HCT116 (cell line): ENCODE results near the gene ZDHHC19. TPM values are rescaled to one million over a fixed set of nuclear protein-coding genes. Genes with fewer than 3 reads are reported as not detected.

Source experiments
- ATAC-seq: fragments of 200-7000 bp; cut with Tn5 transposase; 2 replicates; pipeline ENCODE4 v1.9.1; 2020; ENCODE audit warnings: mild to moderate bottlenecking, moderate library complexity
- BruUV-seq: library from RNA; stranded (reverse); fragments of 400-500 nt; replicated peaks from 2 replicates; lab custom pipeline; 2021; lab: Mats Ljungman, UMichigan
- CTCF ChIA-PET: fragments of 300-600 bp; sonication (Branson Sonifier 250); formaldehyde crosslinking; loops from one replicate; lab custom pipeline; 2021; ENCODE audit warnings: antibody characterized with exemption; lab: Charles Lee
- POLR2A ChIA-PET: fragments of 300-600, 350-600 bp; sonication (Branson Sonifier 250); formaldehyde crosslinking; loops from one replicate; lab custom pipeline; 2021; ENCODE audit warnings: antibody characterized with exemption; lab: Charles Lee
- RAD21 ChIA-PET, 2 experiments: fragments of 300-600 bp; sonication (Branson Sonifier 250); formaldehyde crosslinking; loops; one replicate each; lab custom pipeline; 2023; ENCODE audit warnings: low total read pairs in 2 of 2; ENCODE audit not compliant: uncharacterized antibody in 2 of 2, unreplicated experiment in 2 of 2, low non-redundant PET in 1 of 2; lab: Charles Lee
- DNase-seq: peaks from one replicate; pipeline ENCODE4 v3.0.0-alpha.2; 2010; ENCODE audit warnings: low read depth, low spot score
- H2AFZ ChIP-seq: fragments of 200-600 bp; shearing (Covaris generic), sonication (generic); 2 replicates; pipeline ENCODE4 v1.6.1; 2017; ENCODE audit warnings: low read depth, mixed run types, mixed read lengths, antibody characterized with exemption, low read length; ENCODE audit not compliant: poor library complexity, severe bottlenecking
- H3K27ac ChIP-seq: 2 replicates; pipeline ENCODE4 v1.5.1; 2012; ENCODE audit warnings: low read depth, low read length
- H3K27me3 ChIP-seq: fragments of 200-600 bp; sonication (generic); 2 replicates; pipeline ENCODE4 v1.6.1; 2016; ENCODE audit warnings: mixed run types, low read length, mixed read lengths; ENCODE audit not compliant: insufficient read depth
- H3K36me3 ChIP-seq, 2 experiments: fragments of 200-500 bp in 1 of 2; fragments of 200-600 bp in 1 of 2; sonication (Bioruptor generic) in 1 of 2; sonication (generic) in 1 of 2; 2 replicates each; pipeline versions ENCODE4 v1.5.1 to v1.6.1; 2014 to 2016; ENCODE audit warnings: low read length in 2 of 2, inconsistent platforms in 1 of 2, mixed read lengths in 1 of 2, mixed run types in 1 of 2; ENCODE audit not compliant: insufficient read depth in 2 of 2, control insufficient read depth in 1 of 2
- H3K4me1 ChIP-seq, 2 experiments: fragments of 200-600 bp in 1 of 2; sonication (generic) in 1 of 2; 2 replicates each; pipeline versions ENCODE4 v1.5.1 to v1.6.1; 2012 to 2017; ENCODE audit warnings: low read length in 2 of 2, inconsistent platforms in 1 of 2, mild to moderate bottlenecking in 1 of 2, mixed read lengths in 1 of 2, mixed run types in 1 of 2, moderate library complexity in 1 of 2; ENCODE audit not compliant: insufficient read depth in 2 of 2, control insufficient read depth in 1 of 2
- H3K4me2 ChIP-seq: fragments of 200-600 bp; sonication (generic); 2 replicates; pipeline ENCODE4 v1.6.1; 2017; ENCODE audit warnings: mixed run types, low read length, mixed read lengths
- H3K4me3 ChIP-seq, 2 experiments: fragments of 200-600 bp in 1 of 2; sonication (generic) in 1 of 2; replicated peaks in 1 of 2; 2 replicates each; pipeline ENCODE4 v1.5.1; 2011 to 2016; ENCODE audit warnings: low read length in 2 of 2, control low read depth in 1 of 2, low read depth in 1 of 2, mild to moderate bottlenecking in 1 of 2, mixed read lengths in 1 of 2, mixed run types in 1 of 2
- H3K79me2 ChIP-seq: fragments of 200-600 bp; sonication (generic); 2 replicates; pipeline ENCODE4 v1.6.1; 2017; ENCODE audit warnings: mild to moderate bottlenecking, mixed run types, low read length, moderate library complexity, mixed read lengths; ENCODE audit not compliant: insufficient read depth
- H3K9ac ChIP-seq: fragments of 200-600 bp; sonication (generic); 2 replicates; pipeline ENCODE4 v1.6.1; 2016; ENCODE audit warnings: low read length, mixed read lengths
- H3K9me2 ChIP-seq: fragments of 200-600 bp; sonication (generic), shearing (Covaris generic); 2 replicates; pipeline ENCODE4 v1.6.1; 2017; ENCODE audit warnings: mixed run types, mild to moderate bottlenecking, moderate library complexity; ENCODE audit not compliant: insufficient read depth
- H3K9me3 ChIP-seq, 2 experiments: fragments of 200-500 bp in 1 of 2; fragments of 200-600 bp in 1 of 2; sonication (Bioruptor generic) in 1 of 2; sonication (generic) in 1 of 2; 2 replicates each; pipeline ENCODE4 v1.6.1; 2014 to 2017; ENCODE audit warnings: low read length in 2 of 2, mixed read lengths in 2 of 2, inconsistent platforms in 1 of 2, low read depth in 1 of 2, mild to moderate bottlenecking in 1 of 2, mixed run types in 1 of 2, moderate library complexity in 1 of 2; ENCODE audit not compliant: control insufficient read depth in 1 of 2, insufficient read depth in 1 of 2
- H4K20me1 ChIP-seq: fragments of 200-600 bp; sonication (generic), shearing (Covaris generic); 2 replicates; pipeline ENCODE4 v1.6.1; 2017; ENCODE audit warnings: mixed run types, mild to moderate bottlenecking, moderate library complexity; ENCODE audit not compliant: insufficient read depth
- CEBPB ChIP-seq: IDR thresholded peaks from 2 replicates; pipeline ENCODE4 v1.6.1; 2012; ENCODE audit warnings: low read depth
- CTCF ChIP-seq, 3 experiments: fragments of 200-600 bp in 1 of 3; sonication (generic) in 1 of 3; IDR thresholded peaks in 2 of 3; conservative IDR thresholded peaks in 1 of 3; 2 replicates each; pipeline ENCODE4 v1.5.1; 2012 to 2017; ENCODE audit warnings: low read depth in 2 of 3, low read length in 2 of 3, antibody characterized with exemption in 1 of 3, borderline replicate concordance in 1 of 3, control low read depth in 1 of 3, mild to moderate bottlenecking in 1 of 3, mixed read lengths in 1 of 3, mixed run types in 1 of 3, moderate library complexity in 1 of 3; ENCODE audit not compliant: insufficient read depth in 1 of 3
- EZH2phosphoT487 ChIP-seq: fragments of 200-600 bp; IDR thresholded peaks from 2 replicates; pipeline ENCODE4 v1.6.1; 2018; ENCODE audit warnings: antibody characterized with exemption, borderline replicate concordance
- FOSL1 ChIP-seq: IDR thresholded peaks from 2 replicates; pipeline ENCODE4 v1.6.1; 2012; ENCODE audit warnings: low read depth
- POLR2A ChIP-seq: IDR thresholded peaks from 2 replicates; pipeline ENCODE4 v1.7.0; 2011; ENCODE audit warnings: borderline replicate concordance; ENCODE audit not compliant: insufficient read depth, insufficient read length; ENCODE audit errors: extremely low read depth
- POLR2AphosphoS5 ChIP-seq: IDR thresholded peaks from 2 replicates; pipeline ENCODE4 v1.6.1; 2011; ENCODE audit warnings: mild to moderate bottlenecking, low read depth, low read length, moderate library complexity
- SIN3A ChIP-seq: IDR thresholded peaks from 2 replicates; pipeline ENCODE4 v1.6.1; 2012; ENCODE audit warnings: low read depth
- SP1 ChIP-seq: IDR thresholded peaks from 2 replicates; pipeline ENCODE4 v1.6.1; 2012; ENCODE audit warnings: low read depth
- YY1 ChIP-seq: IDR thresholded peaks from 2 replicates; pipeline ENCODE4 v1.6.1; 2011; ENCODE audit warnings: low read length, low read depth, moderate library complexity, mild to moderate bottlenecking; ENCODE audit not compliant: insufficient replicate concordance; ENCODE audit errors: extremely low read depth
- ZFX ChIP-seq: fragments of 450-650 bp; IDR thresholded peaks from 2 replicates; pipeline ENCODE4 v1.6.1; 2017
- ZNF274 ChIP-seq: fragments of 200-500 bp; sonication (Bioruptor generic); IDR thresholded peaks from 2 replicates; pipeline ENCODE4 v1.6.1; 2014; ENCODE audit warnings: mild to moderate bottlenecking, low read depth, low read length, inconsistent platforms
- intact Hi-C: fragments of 100-400 bp; cut with micrococcal nuclease; formaldehyde crosslinking; loops from 2 replicates; pipeline ENCODE4 v1.10.0; 2022
- total RNA-seq: library from RNA; stranded (reverse); gene quantifications from one replicate; pipeline ENCODE4 v1.2.1, GENCODE V29; 2021; ENCODE audit not compliant: unreplicated experiment
- TF ChIP-seq, protein P1 (sequence below): IDR thresholded peaks from 2 replicates; pipeline ENCODE4 v1.6.1; 2011; ENCODE audit warnings: mild to moderate bottlenecking, low read length, moderate library complexity; ENCODE audit not compliant: insufficient replicate concordance; ENCODE audit errors: extremely low read depth

Gene ZDHHC19
- total RNA-seq, 1 experiment from 2014 or later: not detected

DNA sequence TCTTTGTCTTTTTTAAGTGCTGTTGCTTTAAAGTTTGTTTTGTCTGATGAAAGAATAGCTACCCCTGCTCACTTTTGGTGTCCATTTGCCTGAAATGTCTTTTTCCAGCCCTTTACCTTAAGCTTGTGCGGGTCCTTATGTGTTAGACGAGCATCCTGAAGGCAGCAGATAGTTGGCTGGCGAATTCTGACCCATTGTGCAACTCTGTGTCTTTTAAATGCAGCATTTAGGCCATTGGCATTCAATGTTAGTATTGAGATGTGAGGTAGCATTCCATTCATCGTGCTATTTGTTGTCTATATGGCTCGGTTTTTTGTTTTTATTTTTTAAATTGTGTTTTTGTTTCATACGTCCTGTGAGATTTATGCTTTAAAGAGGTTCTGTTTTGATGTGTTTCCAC lies 55.0 kb downstream of the ZDHHC19 start:
- ATAC-seq (no peak), DNase-seq (no peak)
- CTCF ChIA-PET: no interaction called here
- H3K27ac ChIP-seq: no peak overlapping the region
- POLR2A ChIA-PET: no interaction called here
- H3K4me3 ChIP-seq: no peak overlapping the region
- no peak overlapping the region for H3K9ac ChIP-seq
- H3K36me3 ChIP-seq: no peaks in the 10 kb centered on the region
- no peak overlapping the region for H2AFZ ChIP-seq
- H3K9me2 ChIP-seq: no peaks in the 10 kb centered on the region
- peaks cover 0 to 4% of the 10 kb centered on the region in 2 experiments; a peak in 1 of 4 replicates for H3K9me3 ChIP-seq
- H3K79me2 ChIP-seq: no peaks in the 10 kb centered on the region
- BruUV-seq: no TSS peak
- RAD21 ChIA-PET: no interaction called here
- TF ChIP-seq EZH2phosphoT487: no peak
- TF ChIP-seq YY1: no peak
- no peak for TF ChIP-seq POLR2A
- TF ChIP-seq, protein P1, sequence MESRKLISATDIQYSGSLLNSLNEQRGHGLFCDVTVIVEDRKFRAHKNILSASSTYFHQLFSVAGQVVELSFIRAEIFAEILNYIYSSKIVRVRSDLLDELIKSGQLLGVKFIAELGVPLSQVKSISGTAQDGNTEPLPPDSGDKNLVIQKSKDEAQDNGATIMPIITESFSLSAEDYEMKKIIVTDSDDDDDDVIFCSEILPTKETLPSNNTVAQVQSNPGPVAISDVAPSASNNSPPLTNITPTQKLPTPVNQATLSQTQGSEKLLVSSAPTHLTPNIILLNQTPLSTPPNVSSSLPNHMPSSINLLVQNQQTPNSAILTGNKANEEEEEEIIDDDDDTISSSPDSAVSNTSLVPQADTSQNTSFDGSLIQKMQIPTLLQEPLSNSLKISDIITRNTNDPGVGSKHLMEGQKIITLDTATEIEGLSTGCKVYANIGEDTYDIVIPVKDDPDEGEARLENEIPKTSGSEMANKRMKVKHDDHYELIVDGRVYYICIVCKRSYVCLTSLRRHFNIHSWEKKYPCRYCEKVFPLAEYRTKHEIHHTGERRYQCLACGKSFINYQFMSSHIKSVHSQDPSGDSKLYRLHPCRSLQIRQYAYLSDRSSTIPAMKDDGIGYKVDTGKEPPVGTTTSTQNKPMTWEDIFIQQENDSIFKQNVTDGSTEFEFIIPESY: no peak
- no peak for TF ChIP-seq ZNF274
- TF ChIP-seq CTCF (IDR thresholded peaks at IDR 0.05 in 2 of 3, conservative IDR thresholded peaks at IDR 0.05 in 1 of 3; ENCODE audit: borderline replicate concordance in 1 of 3, insufficient read depth in 1 of 3, low read depth in 2 of 3, low read length in 2 of 3): no peak
- no peak for TF ChIP-seq POLR2AphosphoS5
- no peak for TF ChIP-seq CEBPB
- no peak for TF ChIP-seq ZFX
- TF ChIP-seq SIN3A: no peak
- no peak for TF ChIP-seq FOSL1
- TF ChIP-seq SP1: no peak
- H3K4me2 ChIP-seq: no peak overlapping the region
- H3K27me3 ChIP-seq: no peaks in the 10 kb centered on the region
- H4K20me1 ChIP-seq: no peaks in the 10 kb centered on the region
- H3K4me1 ChIP-seq: peaks cover 0 to 11% of the 10 kb centered on the region in 2 experiments; a peak in 3 of 4 replicates
- intact Hi-C loops: no loop called here
